Testis (tissue), 5 donors: ENCODE results near the gene NSMCE3. TPM values are rescaled to one million over a fixed set of nuclear protein-coding genes. Genes with fewer than 3 reads are reported as not detected.

Experiments
- DNase-seq: peaks from one replicate; pipeline ENCODE4 v3.0.0-alpha.2; 2019
- H3K27ac ChIP-seq, 2 donors: fragments of 200-600 bp; sonication (generic); one replicate each; pipeline ENCODE4 v1.5.1; 2019
- H3K27me3 ChIP-seq: fragments of 200-600 bp; sonication (generic); one replicate; pipeline ENCODE4 v1.5.1; 2019
- H3K36me3 ChIP-seq: fragments of 200-600 bp; sonication (generic); one replicate; pipeline ENCODE4 v1.5.1; 2017; ENCODE audit warnings: low read depth; ENCODE audit errors: missing control alignments
- H3K4me1 ChIP-seq: fragments of 200-600 bp; sonication (generic); one replicate; pipeline ENCODE4 v1.5.1; 2019
- H3K4me3 ChIP-seq, 2 donors: fragments of 200-600 bp; sonication (generic); one replicate each; pipeline ENCODE4 v1.5.1; 2017 to 2019
- H3K9me3 ChIP-seq: fragments of 200-600 bp; sonication (generic); one replicate; pipeline ENCODE4 v1.5.1; 2017
- POLR2A ChIP-seq: fragments of 450-650 bp; IDR thresholded peaks from one replicate; pipeline ENCODE4 v1.6.1; 2017; ENCODE audit warnings: antibody characterized with exemption, mild to moderate bottlenecking, moderate library complexity
- WGBS, 2 donors: methylation state at CpG; one replicate each; pipeline ENCODE4 v1.1.5; 2018; 5-methylcytosine and 5-hydroxymethylcytosine counted together
- intact Hi-C: fragments of 100-400 bp; cut with DNase I; formaldehyde crosslinking; loops from one replicate; pipeline ENCODE4 v1.15.1; 2023; ENCODE audit warnings: low total_unique reads
- long read RNA-seq, 2 donors: transcript quantifications; one replicate each; lab custom pipeline, GENCODE V29; 2026
- polyA plus RNA-seq: library from polyadenylated mRNA; stranded (reverse); fragments of 350-450 nt; fragmentation: Illumina TruSeq; extraction: RNeasy Lipid Tissue Mini Kit (QIAGEN cat#74804); gene quantifications from one replicate; pipeline ENCODE4 v1.2.3, GENCODE V29; 2014; ENCODE audit warnings: low read depth, low replicate concordance; ENCODE audit not compliant: insufficient read depth
- total RNA-seq, 2 donors: library from RNA; depleted of rRNA; stranded (reverse); fragments of >200 nt; gene quantifications; one replicate each; pipeline ENCODE4 v1.2.3, GENCODE V29; 2016
- TF ChIP-seq, protein P1 (sequence below), 3 experiments: fragments of 450-650 bp in 2 of 3; fragments of 200-600 bp in 1 of 3; sonication (generic) in 1 of 3; IDR thresholded peaks; one replicate each; pipeline ENCODE4 v1.5.1; 2016 to 2019; ENCODE audit warnings: antibody characterized with exemption in 3 of 3, mild to moderate bottlenecking in 2 of 3, moderate library complexity in 1 of 3

The NSMCE3 gene
- total RNA-seq, result 10 to 100 TPM; 18.9 to 24.8 TPM
- 17.8 TPM for polyA plus RNA-seq
- long read RNA-seq, donor 1, full-length matches to known transcripts, result 32 of 32 reads
- long read RNA-seq, donor 1, partial matches to known transcripts, result 0 of 32 reads
- long read RNA-seq, donor 1, other reads (novel, unspliced or antisense), result 0 of 32 reads
- long read RNA-seq, donor 2, full-length matches to known transcripts, result 32 of 32 reads
- long read RNA-seq, donor 2, partial matches to known transcripts, result 0 of 32 reads
- long read RNA-seq, donor 2, other reads (novel, unspliced or antisense), result 0 of 32 reads

DNA sequence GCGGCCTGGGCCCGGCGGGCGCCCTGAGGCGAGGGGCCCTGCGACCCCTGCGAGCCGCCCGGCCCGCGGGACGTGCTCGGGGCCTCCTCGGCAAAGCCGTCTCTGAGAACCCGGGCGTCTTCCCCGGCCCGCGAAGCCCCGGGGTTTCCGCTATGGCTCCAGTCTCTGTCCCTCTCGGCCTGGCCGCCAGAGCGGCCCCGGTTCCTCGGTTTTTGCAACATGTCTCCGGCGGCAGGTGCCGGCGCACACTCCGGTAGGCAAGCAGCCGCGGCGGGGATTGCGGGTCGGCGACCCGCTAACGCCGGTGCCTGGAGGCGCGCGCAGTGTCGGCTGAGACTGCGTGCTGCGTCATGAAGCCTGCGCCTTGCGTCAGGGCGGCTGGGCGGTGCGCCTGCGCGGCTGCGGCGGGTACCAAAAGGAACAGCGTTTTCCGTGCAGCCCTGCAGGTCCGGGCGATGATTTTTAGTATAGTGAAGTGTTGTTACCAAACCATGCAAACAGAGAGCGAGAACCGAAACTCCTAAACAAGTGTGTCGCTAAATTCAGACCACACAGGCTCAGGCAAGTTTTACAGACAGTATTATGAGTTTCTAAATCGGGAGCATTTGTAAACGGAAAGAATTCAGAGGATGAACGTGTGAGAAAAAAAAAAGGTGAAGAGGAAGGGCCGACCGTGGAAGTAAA, at the start of gene NSMCE3:
Gene NSMCE3 (minus strand): TSS at position 338 of the 684 bp plus-strand sequence. CDS start 117 bp downstream, at position 221.
- Histone ChIP-seq H3K36me3 (no peaks in the 10 kb centered on the region), H3K27ac (peak within 1 kb of the TSS; percentile 95 to 96), H3K4me1 (peaks cover 21% of the 10 kb centered on the region), H3K27me3 (no peaks in the 10 kb centered on the region), H3K4me3 (peak within 1 kb of the TSS; percentile 88 to 96), H3K9me3 (no peaks in the 10 kb centered on the region)
- peak; percentile 84 for TF ChIP-seq POLR2A
- TF ChIP-seq, protein P1, sequence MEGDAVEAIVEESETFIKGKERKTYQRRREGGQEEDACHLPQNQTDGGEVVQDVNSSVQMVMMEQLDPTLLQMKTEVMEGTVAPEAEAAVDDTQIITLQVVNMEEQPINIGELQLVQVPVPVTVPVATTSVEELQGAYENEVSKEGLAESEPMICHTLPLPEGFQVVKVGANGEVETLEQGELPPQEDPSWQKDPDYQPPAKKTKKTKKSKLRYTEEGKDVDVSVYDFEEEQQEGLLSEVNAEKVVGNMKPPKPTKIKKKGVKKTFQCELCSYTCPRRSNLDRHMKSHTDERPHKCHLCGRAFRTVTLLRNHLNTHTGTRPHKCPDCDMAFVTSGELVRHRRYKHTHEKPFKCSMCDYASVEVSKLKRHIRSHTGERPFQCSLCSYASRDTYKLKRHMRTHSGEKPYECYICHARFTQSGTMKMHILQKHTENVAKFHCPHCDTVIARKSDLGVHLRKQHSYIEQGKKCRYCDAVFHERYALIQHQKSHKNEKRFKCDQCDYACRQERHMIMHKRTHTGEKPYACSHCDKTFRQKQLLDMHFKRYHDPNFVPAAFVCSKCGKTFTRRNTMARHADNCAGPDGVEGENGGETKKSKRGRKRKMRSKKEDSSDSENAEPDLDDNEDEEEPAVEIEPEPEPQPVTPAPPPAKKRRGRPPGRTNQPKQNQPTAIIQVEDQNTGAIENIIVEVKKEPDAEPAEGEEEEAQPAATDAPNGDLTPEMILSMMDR (IDR thresholded peaks at IDR 0.05), result peak in 2 of 3 experiments; percentile 5 to 16
- 0% methylated on average over 14 to 64 of the region's 68 CpGs for WGBS, 2 donors
- intact Hi-C loops, result no loop called here
- DNase-seq, result peak; percentile 95

DNA sequence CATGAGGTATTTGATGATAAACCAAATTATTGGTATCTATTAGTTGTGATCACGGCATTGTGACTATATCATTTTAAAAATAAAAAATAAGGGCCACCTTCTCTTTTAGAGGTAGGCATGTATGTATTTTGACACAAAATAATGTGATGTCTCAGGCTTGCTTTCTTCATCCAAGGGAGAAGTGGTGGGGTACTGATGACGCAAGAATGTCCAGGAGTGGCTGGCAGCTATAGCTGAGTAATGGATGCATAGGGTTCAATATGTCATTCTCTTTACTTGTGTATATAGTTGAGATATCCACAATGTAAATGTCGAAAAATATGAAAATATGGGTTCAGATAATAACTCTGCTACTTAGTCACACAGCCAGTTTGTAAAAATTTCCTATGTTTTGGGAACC, 46.8 kb upstream of the NSMCE3 start:
- no peaks in the 10 kb centered on the region for H3K9me3 ChIP-seq
- no peak for TF ChIP-seq POLR2A
- TF ChIP-seq, protein P1 (IDR thresholded peaks at IDR 0.05), result no peak
- H3K36me3 ChIP-seq, result no peaks in the 10 kb centered on the region
- H3K4me3 ChIP-seq, result no peak overlapping the region
- H3K27me3 ChIP-seq, result no peaks in the 10 kb centered on the region
- intact Hi-C loops, result no loop called here
- H3K4me1 ChIP-seq, result no peaks in the 10 kb centered on the region
- 90 to 94% methylated on average over 3 of the region's 3 CpGs for WGBS, 2 donors
- H3K27ac ChIP-seq, result no peak overlapping the region
- DNase-seq, result no peak

DNA sequence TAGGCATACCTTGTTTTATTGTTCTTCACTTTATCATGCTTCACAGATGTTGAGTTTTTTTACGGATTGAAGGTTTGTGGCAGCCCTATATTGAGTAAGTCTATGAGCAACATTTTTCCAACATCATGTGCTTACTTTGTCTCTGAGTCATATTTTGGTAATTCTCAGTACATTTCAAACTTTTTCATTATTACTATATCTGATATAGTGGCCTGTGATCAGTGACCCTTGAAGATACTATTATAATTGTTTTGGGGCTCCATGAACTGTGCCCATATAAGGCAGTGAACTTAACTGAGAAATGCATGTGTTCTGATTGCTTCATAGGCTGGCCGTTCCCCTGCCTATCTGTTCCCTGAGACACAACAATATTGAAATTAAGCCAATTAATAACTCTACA, 42.8 kb upstream of the NSMCE3 start:
- H3K9me3 ChIP-seq, result no peaks in the 10 kb centered on the region
- intact Hi-C loops, result no loop called here
- TF ChIP-seq, protein P1 (IDR thresholded peaks at IDR 0.05), result no peak
- no peak for TF ChIP-seq POLR2A
- no peaks in the 10 kb centered on the region for H3K36me3 ChIP-seq
- no peaks in the 10 kb centered on the region for H3K4me1 ChIP-seq
- DNase-seq, result no peak
- H3K27me3 ChIP-seq, result no peaks in the 10 kb centered on the region
- no peak overlapping the region for H3K4me3 ChIP-seq
- H3K27ac ChIP-seq, result no peak overlapping the region
- WGBS, 2 donors, result 67 to 79% methylated on average over 2 of the region's 2 CpGs

DNA sequence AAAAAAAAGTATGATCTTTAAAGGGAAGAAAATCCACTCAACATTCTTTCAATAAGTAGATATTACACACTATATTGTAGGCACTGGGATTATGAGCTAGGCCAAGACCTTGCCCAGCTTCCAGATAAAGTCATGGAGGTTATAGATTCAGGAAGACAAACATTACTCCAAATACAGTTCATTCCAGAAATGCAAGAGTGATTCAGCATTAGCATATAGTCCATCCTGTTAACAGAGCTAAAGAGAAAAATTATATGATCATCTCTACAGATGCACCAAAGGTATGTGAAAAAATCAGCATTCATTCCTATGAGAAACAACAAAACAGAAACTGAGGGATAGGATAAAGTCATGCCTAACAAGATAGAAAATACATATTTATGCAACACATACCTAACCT, 42.1 kb upstream of the NSMCE3 start:
- H3K27me3 ChIP-seq, result no peaks in the 10 kb centered on the region
- no peak overlapping the region for H3K4me3 ChIP-seq
- intact Hi-C loops, result no loop called here
- no peak for DNase-seq
- H3K27ac ChIP-seq, result no peak overlapping the region
- H3K4me1 ChIP-seq, result no peaks in the 10 kb centered on the region
- no peak for TF ChIP-seq POLR2A
- TF ChIP-seq, protein P1 (IDR thresholded peaks at IDR 0.05), result no peak
- no peaks in the 10 kb centered on the region for H3K36me3 ChIP-seq
- H3K9me3 ChIP-seq, result no peaks in the 10 kb centered on the region
